OCI-LY3 (cell line): Measurements from ENCODE around the gene GGT1.
"Not testable (repeated sequence)": the region's sequence is repeated elsewhere in the genome, so short reads cannot be mapped to it uniquely, and the experiment has no call there.

ENCODE experiments used
- H2AFZ ChIP-seq: fragments of 200-600, 300-600 bp; shearing (Covaris generic); 2 replicates; pipeline ENCODE4 v1.6.0; 2014; ENCODE audit warnings: antibody characterized with exemption, low read depth, low read length
- H3K27ac ChIP-seq: fragments of 200-600, 300-600 bp; sonication (generic); 2 replicates; pipeline ENCODE4 v1.5.1; 2014; ENCODE audit warnings: mild to moderate bottlenecking, low read length, moderate library complexity, mixed read lengths
- H3K27me3 ChIP-seq: fragments of 200-600, 300-600 bp; sonication (generic); 2 replicates; pipeline ENCODE4 v1.6.1; 2014; ENCODE audit warnings: low read depth, low read length, mixed read lengths
- H3K36me3 ChIP-seq: fragments of 200-600, 300-600 bp; sonication (generic); replicated peaks from 2 replicates; pipeline ENCODE3; 2014; ENCODE audit warnings: low read depth, low read length, mixed read lengths
- H3K4me1 ChIP-seq: fragments of 300-600, 200-600 bp; sonication (generic); 2 replicates; pipeline ENCODE4 v1.6.1; 2014; ENCODE audit warnings: low read length, mixed read lengths
- H3K4me2 ChIP-seq: fragments of 200-600, 300-600 bp; sonication (generic); 2 replicates; pipeline ENCODE4 v1.6.1; 2014; ENCODE audit warnings: low read length, mixed read lengths
- H3K4me3 ChIP-seq: fragments of 300-600, 200-600 bp; sonication (generic); 2 replicates; pipeline ENCODE4 v1.5.1; 2014; ENCODE audit warnings: antibody characterized with exemption, mild to moderate bottlenecking, low read length, moderate library complexity
- H3K79me2 ChIP-seq: fragments of 300-600, 200-600 bp; shearing (Covaris generic); 2 replicates; pipeline ENCODE4 v1.6.1; 2014; ENCODE audit warnings: mild to moderate bottlenecking, low read length, mixed read lengths
- H3K9ac ChIP-seq: fragments of 300-600, 200-600 bp; shearing (Covaris generic); 2 replicates; pipeline ENCODE4 v1.6.0; 2014; ENCODE audit warnings: mild to moderate bottlenecking, low read length, moderate library complexity
- H3K9me3 ChIP-seq: fragments of 200-600, 300-600 bp; shearing (Covaris generic); 2 replicates; pipeline ENCODE4 v1.6.1; 2014; ENCODE audit warnings: low read length, mixed read lengths; ENCODE audit not compliant: insufficient read depth
- H4K20me1 ChIP-seq: fragments of 200-600, 300-600 bp; sonication (generic); 2 replicates; pipeline ENCODE4 v1.6.1; 2016; ENCODE audit warnings: low read length, mixed read lengths; ENCODE audit not compliant: insufficient read depth

Gene GGT1

GRCh38 chr22:24642307-24642706, 39.3 kb downstream of the GGT1 start:
- not testable (repeated sequence) for H3K79me2 ChIP-seq, H3K4me1 ChIP-seq, H4K20me1 ChIP-seq, H3K4me3 ChIP-seq, H3K9ac ChIP-seq, H2AFZ ChIP-seq, H3K36me3 ChIP-seq, H3K27me3 ChIP-seq, H3K9me3 ChIP-seq, H3K4me2 ChIP-seq, H3K27ac ChIP-seq

GRCh38 chr22:24644409-24644808, 41.4 kb downstream of the GGT1 start:
- not testable (repeated sequence) for H3K9me3 ChIP-seq, H4K20me1 ChIP-seq, H3K79me2 ChIP-seq, H3K4me1 ChIP-seq, H3K27me3 ChIP-seq, H3K4me3 ChIP-seq, H2AFZ ChIP-seq, H3K4me2 ChIP-seq, H3K9ac ChIP-seq, H3K36me3 ChIP-seq, H3K27ac ChIP-seq

- H4K20me1 ChIP-seq, H3K27me3 ChIP-seq, H3K36me3 ChIP-seq, H3K9me3 ChIP-seq, H3K4me2 ChIP-seq, H3K4me3 ChIP-seq, H3K79me2 ChIP-seq, H3K4me1 ChIP-seq, H3K27ac ChIP-seq, H2AFZ ChIP-seq, H3K9ac ChIP-seq: not testable (repeated sequence)
Measured at GRCh38 chr22:24645408-24646399, 42.7 kb downstream of the GGT1 start.

- not testable (repeated sequence) for H3K36me3 ChIP-seq, H2AFZ ChIP-seq
Measured at GRCh38 chr22:24646756-24647155, 43.8 kb downstream of the GGT1 start.

GRCh38 chr22:24649371-24649770, 46.4 kb downstream of the GGT1 start:
- not testable (repeated sequence) for H3K27ac ChIP-seq, H2AFZ ChIP-seq, H3K79me2 ChIP-seq, H3K9ac ChIP-seq, H3K36me3 ChIP-seq, H3K9me3 ChIP-seq, H3K4me1 ChIP-seq, H3K27me3 ChIP-seq, H3K4me3 ChIP-seq, H4K20me1 ChIP-seq, H3K4me2 ChIP-seq

More at GRCh38 chr22:24646756-24647155, 43.8 kb downstream of the GGT1 start:
- H4K20me1 ChIP-seq, H3K4me2 ChIP-seq, H3K27me3 ChIP-seq, H3K27ac ChIP-seq, H3K79me2 ChIP-seq, H3K4me3 ChIP-seq, H3K9ac ChIP-seq, H3K4me1 ChIP-seq, H3K9me3 ChIP-seq: not testable (repeated sequence)

GRCh38 chr22:24650884-24651283, 47.9 kb downstream of the GGT1 start:
- H3K79me2 ChIP-seq, H2AFZ ChIP-seq, H3K27ac ChIP-seq, H3K9me3 ChIP-seq, H3K9ac ChIP-seq, H3K36me3 ChIP-seq, H3K27me3 ChIP-seq, H3K4me1 ChIP-seq, H4K20me1 ChIP-seq, H3K4me3 ChIP-seq, H3K4me2 ChIP-seq: not testable (repeated sequence)

- H3K4me2 ChIP-seq, H3K27ac ChIP-seq, H3K9ac ChIP-seq, H3K36me3 ChIP-seq, H4K20me1 ChIP-seq, H3K4me1 ChIP-seq, H3K9me3 ChIP-seq, H3K27me3 ChIP-seq, H2AFZ ChIP-seq, H3K4me3 ChIP-seq, H3K79me2 ChIP-seq: not testable (repeated sequence)
Measured at GRCh38 chr22:24665395-24665794, 62.4 kb downstream of the GGT1 start.

- not testable (repeated sequence) for H3K4me1 ChIP-seq, H4K20me1 ChIP-seq, H3K27me3 ChIP-seq, H3K79me2 ChIP-seq, H3K4me3 ChIP-seq, H3K9me3 ChIP-seq, H3K9ac ChIP-seq, H2AFZ ChIP-seq, H3K36me3 ChIP-seq, H3K4me2 ChIP-seq, H3K27ac ChIP-seq
Measured at GRCh38 chr22:24667904-24668303, 64.9 kb downstream of the GGT1 start.

GRCh38 chr22:24672532-24672931, 69.5 kb downstream of the GGT1 start:
- not testable (repeated sequence) for H3K36me3 ChIP-seq, H3K79me2 ChIP-seq, H3K9ac ChIP-seq, H3K4me1 ChIP-seq, H2AFZ ChIP-seq, H3K27me3 ChIP-seq, H3K4me3 ChIP-seq, H3K9me3 ChIP-seq, H3K27ac ChIP-seq, H4K20me1 ChIP-seq, H3K4me2 ChIP-seq
